HepG2 (cell line): ENCODE data around the gene PPIB. TPM values are rescaled to one million over a fixed set of nuclear protein-coding genes. Genes with fewer than 3 reads are reported as not detected.
A peak's percentile ranks its signal among the peaks of the same experiment; 100 is the strongest.

Experiments used
- AHR ChIP-seq: IDR thresholded peaks from 2 replicates; pipeline ENCODE4 v1.6.1; 2018; ENCODE audit warnings: missing genetic modification reagents, missing compliant biosample characterization
- ATF7-NPFF ChIP-seq: sonication (generic); formaldehyde crosslinking; IDR thresholded peaks from 2 replicates; pipeline ENCODE4 v1.8.1; 2023; ENCODE audit warnings: mild to moderate bottlenecking, low read depth, missing genetic modification reagents, moderate library complexity
- FOXA3 ChIP-seq: IDR thresholded peaks from 2 replicates; pipeline ENCODE4 v1.6.1; 2016; ENCODE audit warnings: missing genetic modification reagents, missing compliant biosample characterization
- GATAD1 ChIP-seq: IDR thresholded peaks from 2 replicates; pipeline ENCODE4 v1.6.1; 2016; ENCODE audit warnings: missing genetic modification reagents, missing compliant biosample characterization
- HOXA7 ChIP-seq: sonication (generic); formaldehyde crosslinking; IDR thresholded peaks from 2 replicates; pipeline ENCODE4 v1.8.1; 2022; ENCODE audit warnings: mild to moderate bottlenecking, missing genetic modification reagents, moderate library complexity
- NBN ChIP-seq: fragments of 450-650 bp; conservative IDR thresholded peaks from 2 replicates; pipeline ENCODE4 v1.6.1; 2017
- NCOA1 ChIP-seq: sonication (generic); formaldehyde crosslinking; IDR thresholded peaks from 2 replicates; pipeline ENCODE4 v1.9.0; 2021; ENCODE audit warnings: missing genetic modification reagents
- NFKBIZ ChIP-seq: IDR thresholded peaks from 2 replicates; pipeline ENCODE4 v1.6.1; 2018; ENCODE audit warnings: missing genetic modification reagents, missing compliant biosample characterization
- NFYC ChIP-seq: IDR thresholded peaks from 2 replicates; pipeline ENCODE4 v1.6.1; 2016; ENCODE audit warnings: missing genetic modification reagents, missing compliant biosample characterization
- PHF20 ChIP-seq: sonication (generic); formaldehyde crosslinking; IDR thresholded peaks from 2 replicates; pipeline ENCODE4 v1.5.0; 2020; ENCODE audit warnings: mild to moderate bottlenecking, missing genetic modification reagents
- POLR2AphosphoS5 ChIP-seq: IDR thresholded peaks from 2 replicates; pipeline ENCODE4 v1.6.1; 2012; ENCODE audit warnings: low read depth, low read length
- PRDM15 ChIP-seq: sonication (generic); formaldehyde crosslinking; IDR thresholded peaks from 2 replicates; pipeline ENCODE4 v1.4.0; 2020; ENCODE audit warnings: missing genetic modification reagents
- PTBP1 ChIP-seq: fragments of 200-400 bp; formaldehyde crosslinking; IDR thresholded peaks from 2 replicates; pipeline ENCODE4 v1.6.1; 2018; ENCODE audit warnings: low read length, low read depth; ENCODE audit not compliant: poor library complexity, severe bottlenecking
- RARG ChIP-seq: sonication (generic); formaldehyde crosslinking; IDR thresholded peaks from 2 replicates; pipeline ENCODE4 v1.4.0; 2020; ENCODE audit warnings: low read depth, mild to moderate bottlenecking, missing genetic modification reagents
- RBM39 ChIP-seq: fragments of 200-400 bp; formaldehyde crosslinking; IDR thresholded peaks from one replicate; pipeline ENCODE4 v1.6.1; 2018; ENCODE audit warnings: antibody characterized with exemption, mild to moderate bottlenecking, low read depth, low read length; ENCODE audit not compliant: poor library complexity, severe bottlenecking
- RXRA ChIP-seq: sonication (generic); formaldehyde crosslinking; IDR thresholded peaks from 2 replicates; pipeline ENCODE4 v1.5.1; 2020; ENCODE audit warnings: missing genetic modification reagents
- SNAPC2 ChIP-seq: sonication (generic); formaldehyde crosslinking; IDR thresholded peaks from 2 replicates; pipeline ENCODE4 v1.8.1; 2022; ENCODE audit warnings: mild to moderate bottlenecking, missing genetic modification reagents
- TAF1 ChIP-seq: sonication (generic); formaldehyde crosslinking; IDR thresholded peaks from 2 replicates; pipeline ENCODE4 v1.4.0; 2020; ENCODE audit warnings: missing genetic modification reagents
- TBX3 ChIP-seq: fragments of 450-650 bp; IDR thresholded peaks from 2 replicates; pipeline ENCODE4 v1.6.1; 2017; ENCODE audit warnings: antibody characterized with exemption, mild to moderate bottlenecking, inconsistent platforms, borderline replicate concordance
- ZNF138 ChIP-seq: sonication (generic); formaldehyde crosslinking; IDR thresholded peaks from 2 replicates; pipeline ENCODE4 v1.5.0; 2020; ENCODE audit warnings: mild to moderate bottlenecking, low read depth, missing genetic modification reagents
- ZNF18 ChIP-seq: sonication (generic); formaldehyde crosslinking; IDR thresholded peaks from 2 replicates; pipeline ENCODE4 v1.8.0; 2022; ENCODE audit warnings: mild to moderate bottlenecking, missing genetic modification reagents; ENCODE audit not compliant: insufficient replicate concordance
- ZNF225 ChIP-seq: sonication (generic); formaldehyde crosslinking; IDR thresholded peaks from 2 replicates; pipeline ENCODE4 v1.4.0; 2020; ENCODE audit warnings: mild to moderate bottlenecking, missing genetic modification reagents
- ZNF234 ChIP-seq: sonication (generic); formaldehyde crosslinking; conservative IDR thresholded peaks from 2 replicates; pipeline ENCODE4 v1.5.1; 2020; ENCODE audit warnings: mild to moderate bottlenecking, missing genetic modification reagents
- ZNF501 ChIP-seq: sonication (generic); formaldehyde crosslinking; IDR thresholded peaks from 2 replicates; pipeline ENCODE4 v1.5.1; 2020; ENCODE audit warnings: mild to moderate bottlenecking, moderate library complexity, missing genetic modification reagents
- ZNF629 ChIP-seq: sonication (generic); formaldehyde crosslinking; conservative IDR thresholded peaks from 2 replicates; pipeline ENCODE4 v1.5.0; 2020; ENCODE audit warnings: missing genetic modification reagents
- ZNF75D ChIP-seq: sonication (generic); formaldehyde crosslinking; IDR thresholded peaks from 2 replicates; pipeline ENCODE4 v1.8.1; 2023; ENCODE audit warnings: missing genetic modification reagents, mild to moderate bottlenecking, borderline replicate concordance
- polyA plus RNA-seq, 8 experiments: library from polyadenylated mRNA; depleted of rRNA in 3 of 8; stranded (reverse) in 7 of 8; unstranded in 1 of 8; fragments of >200 nt; fragmentation: Illumina TruSeq in 4 of 8; extraction: Trizol in 4 of 8; gene quantifications; 2 replicates each; pipeline versions ENCODE4 v1.2.1 to v1.2.3, GENCODE V29; 2011 to 2016; ENCODE audit warnings: low read depth in 4 of 8, missing spikeins in 1 of 8, mixed read lengths in 1 of 8; ENCODE audit not compliant: insufficient read depth in 1 of 8
- total RNA-seq, 5 experiments: library from RNA; depleted of rRNA; stranded (reverse); fragments of >200 nt; fragmentation: Illumina TruSeq; extraction: Trizol; gene quantifications; 2 replicates each; pipeline ENCODE4 v1.2.3, GENCODE V29; 2016; ENCODE audit warnings: low read depth in 1 of 5

Gene PPIB
- total and polyA plus RNA-seq, 2 of the 13 experiments (the other 11 are each of a cell fraction or from before 2014, with no cell fraction given): 780 to 882 TPM

GRCh38 chr15:64162869-64163658 lies at the start of gene PPIB (continued):
- TF ChIP-seq ZNF629 (CRISPR knock-in tag) (no peak), ZNF138 (CRISPR knock-in tag) (no peak), SNAPC2 (CRISPR knock-in tag) (no peak), NBN (no peak), POLR2AphosphoS5 (peak; percentile 81), TAF1 (CRISPR knock-in tag) (peak; percentile 94), GATAD1 (CRISPR knock-in tag) (peak; percentile 76), ATF7-NPFF (CRISPR knock-in tag) (peak; percentile 60), NFYC (CRISPR knock-in tag) (peak; percentile 86), RXRA (peak; percentile 37; the same call in 1 of the 2 replicates), PTBP1 (no peak), PRDM15 (no peak; the same call in none of the 2 replicates), RARG (no peak), ZNF75D (CRISPR knock-in tag) (0 out of 2 replicates have a peak, but pooled peaks have one; percentile 31), ZNF225 (no peak; the same call in 1 of the 2 replicates), RBM39 (peak; percentile 83), ZNF234 (CRISPR knock-in tag) (no peak), ZNF18 (CRISPR knock-in tag) (no peak), NCOA1 (CRISPR knock-in tag) (peak; percentile 69; the same call in 1 of the 2 replicates), ZNF501 (peak; percentile 91), PHF20 (CRISPR knock-in tag) (peak; percentile 57), AHR (CRISPR knock-in tag) (no peak; the same call in 1 of the 2 replicates), HOXA7 (no peak), FOXA3 (peak; percentile 35; the same call in 1 of the 2 replicates), NFKBIZ (0 out of 2 replicates have a peak, but pooled peaks have one; percentile 13), TBX3 (no peak)
- TF ChIP-seq, all 625 proteins: peak for 235
